BJ (cell line): Measurements from ENCODE around the gene KRTAP10-11. TPM values are rescaled to one million over a fixed set of nuclear protein-coding genes. Genes with fewer than 3 reads are reported as not detected.
"Not testable (repeated sequence)": the region's sequence is repeated elsewhere in the genome, so short reads cannot be mapped to it uniquely, and the experiment has no call there.

ENCODE experiments used
- CTCF ChIA-PET: fragments of 350-600 bp; formaldehyde crosslinking; extraction: SDS; loops from one replicate; lab custom pipeline; 2021; ENCODE audit warnings: antibody characterized with exemption, inconsistent platforms; lab: Yijun Ruan, JAX
- POLR2A ChIA-PET: fragments of 300-600 bp; sonication (Branson Sonifier 250); formaldehyde crosslinking; extraction: SDS; loops from one replicate; lab custom pipeline; 2021; ENCODE audit warnings: antibody characterized with exemption; lab: Charles Lee
- DNase-seq: peaks from one replicate; pipeline ENCODE4 v3.0.0-alpha.2; 2011; ENCODE audit warnings: low read depth
- H3K27me3 ChIP-seq: 2 replicates; pipeline ENCODE4 v1.6.0; 2011; ENCODE audit warnings: low read length; ENCODE audit not compliant: control insufficient read depth, insufficient read depth
- H3K36me3 ChIP-seq: 2 replicates; pipeline ENCODE4 v1.5.1; 2011; ENCODE audit warnings: low read length; ENCODE audit not compliant: control insufficient read depth, insufficient read depth
- H3K4me3 ChIP-seq: 2 replicates; pipeline ENCODE4 v1.5.1; 2011; ENCODE audit warnings: low read depth, mild to moderate bottlenecking, control low read depth, low read length
- polyA plus RNA-seq: library from polyadenylated mRNA; depleted of rRNA; stranded (reverse); fragments of >200 nt; gene quantifications from 2 replicates; pipeline ENCODE4 v1.2.3, GENCODE V29; 2011
- TF ChIP-seq, protein P1 (sequence below): IDR thresholded peaks from 2 replicates; pipeline ENCODE4 v1.5.1; 2011; ENCODE audit warnings: low read depth, mild to moderate bottlenecking, control low read depth, inconsistent platforms, low read length, moderate library complexity; ENCODE audit not compliant: insufficient read depth

The KRTAP10-11 gene
- polyA plus RNA-seq, 1 experiment, result not detected

DNA sequence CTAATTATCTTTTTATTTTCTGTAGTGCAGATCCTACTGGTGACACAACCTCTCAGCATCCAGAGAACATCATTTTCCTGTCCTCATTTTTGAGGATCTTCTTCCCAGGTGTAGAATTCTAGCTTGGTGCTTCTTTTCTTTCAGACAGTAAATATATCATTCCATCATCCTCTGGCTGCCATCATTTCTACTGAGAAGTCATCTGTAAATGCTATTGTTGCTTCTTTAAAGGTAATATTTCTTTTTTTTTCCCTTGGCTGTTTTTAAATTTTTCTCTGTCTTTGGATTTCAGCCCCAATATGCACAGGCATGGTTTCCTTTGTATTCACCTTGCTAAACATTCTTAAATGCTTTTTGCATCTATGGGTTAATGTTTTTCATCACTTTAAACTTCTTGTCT lies 22.6 kb upstream of the KRTAP10-11 start:
- H3K27me3 ChIP-seq, result no peaks in the 10 kb centered on the region
- CTCF ChIA-PET, result no interaction called here
- TF ChIP-seq, protein P1, sequence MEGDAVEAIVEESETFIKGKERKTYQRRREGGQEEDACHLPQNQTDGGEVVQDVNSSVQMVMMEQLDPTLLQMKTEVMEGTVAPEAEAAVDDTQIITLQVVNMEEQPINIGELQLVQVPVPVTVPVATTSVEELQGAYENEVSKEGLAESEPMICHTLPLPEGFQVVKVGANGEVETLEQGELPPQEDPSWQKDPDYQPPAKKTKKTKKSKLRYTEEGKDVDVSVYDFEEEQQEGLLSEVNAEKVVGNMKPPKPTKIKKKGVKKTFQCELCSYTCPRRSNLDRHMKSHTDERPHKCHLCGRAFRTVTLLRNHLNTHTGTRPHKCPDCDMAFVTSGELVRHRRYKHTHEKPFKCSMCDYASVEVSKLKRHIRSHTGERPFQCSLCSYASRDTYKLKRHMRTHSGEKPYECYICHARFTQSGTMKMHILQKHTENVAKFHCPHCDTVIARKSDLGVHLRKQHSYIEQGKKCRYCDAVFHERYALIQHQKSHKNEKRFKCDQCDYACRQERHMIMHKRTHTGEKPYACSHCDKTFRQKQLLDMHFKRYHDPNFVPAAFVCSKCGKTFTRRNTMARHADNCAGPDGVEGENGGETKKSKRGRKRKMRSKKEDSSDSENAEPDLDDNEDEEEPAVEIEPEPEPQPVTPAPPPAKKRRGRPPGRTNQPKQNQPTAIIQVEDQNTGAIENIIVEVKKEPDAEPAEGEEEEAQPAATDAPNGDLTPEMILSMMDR, result no peak
- no peak for DNase-seq
- no peaks in the 10 kb centered on the region for H3K36me3 ChIP-seq
- no peak overlapping the region for H3K4me3 ChIP-seq
- POLR2A ChIA-PET, result no interaction called here

DNA sequence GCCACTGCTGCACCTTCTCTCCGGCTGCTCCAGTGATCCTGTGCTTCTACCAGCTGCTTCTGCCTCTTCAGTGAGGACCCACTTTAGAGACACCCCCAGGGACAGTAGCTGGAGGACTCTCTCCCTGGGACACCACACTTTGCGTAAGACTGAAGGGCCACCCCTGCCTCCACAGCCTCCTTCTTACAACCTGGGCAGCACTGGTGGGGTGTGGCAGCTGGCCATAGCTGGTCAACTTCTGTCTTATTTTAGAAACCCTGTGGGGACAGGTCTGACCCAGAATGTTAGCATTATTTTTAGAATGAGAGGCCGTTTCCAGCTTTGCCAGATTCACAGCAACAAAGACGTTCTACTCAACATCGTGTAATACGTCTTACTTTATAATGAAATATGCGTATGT lies 20.5 kb upstream of the KRTAP10-11 start:
- Histone ChIP-seq H3K4me3 (no peak overlapping the region), H3K36me3 (no peaks in the 10 kb centered on the region), H3K27me3 (no peaks in the 10 kb centered on the region)
- TF ChIP-seq, protein P1, result no peak
- no peak for DNase-seq
- ChIA-PET POLR2A (no interaction called here), CTCF (no interaction called here)

DNA sequence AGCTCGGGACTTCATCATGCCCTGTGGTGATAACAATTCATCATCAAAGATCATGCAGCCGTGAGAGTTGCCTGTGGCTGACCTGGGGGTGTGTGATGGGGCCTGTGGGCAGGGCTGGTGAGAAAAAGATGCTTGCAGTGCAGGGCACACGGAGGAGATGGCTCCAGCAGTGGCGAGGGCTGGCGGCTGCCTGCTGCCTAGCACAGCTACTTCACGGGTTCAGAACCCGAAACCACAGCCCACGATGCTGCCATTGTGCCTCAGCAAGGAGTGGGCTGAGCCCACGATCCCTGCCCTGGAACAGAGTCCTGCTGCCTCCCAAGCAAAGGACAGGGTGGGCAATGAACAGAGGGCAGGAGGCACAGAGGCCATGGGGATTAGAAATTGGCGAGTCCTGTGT lies 20.0 kb upstream of the KRTAP10-11 start:
- DNase-seq, result no peak
- H3K4me3 ChIP-seq, result no peak overlapping the region
- POLR2A ChIA-PET, result no interaction called here
- TF ChIP-seq, protein P1, result no peak
- no peaks in the 10 kb centered on the region for H3K36me3 ChIP-seq
- H3K27me3 ChIP-seq, result no peaks in the 10 kb centered on the region
- CTCF ChIA-PET, result no interaction called here

DNA sequence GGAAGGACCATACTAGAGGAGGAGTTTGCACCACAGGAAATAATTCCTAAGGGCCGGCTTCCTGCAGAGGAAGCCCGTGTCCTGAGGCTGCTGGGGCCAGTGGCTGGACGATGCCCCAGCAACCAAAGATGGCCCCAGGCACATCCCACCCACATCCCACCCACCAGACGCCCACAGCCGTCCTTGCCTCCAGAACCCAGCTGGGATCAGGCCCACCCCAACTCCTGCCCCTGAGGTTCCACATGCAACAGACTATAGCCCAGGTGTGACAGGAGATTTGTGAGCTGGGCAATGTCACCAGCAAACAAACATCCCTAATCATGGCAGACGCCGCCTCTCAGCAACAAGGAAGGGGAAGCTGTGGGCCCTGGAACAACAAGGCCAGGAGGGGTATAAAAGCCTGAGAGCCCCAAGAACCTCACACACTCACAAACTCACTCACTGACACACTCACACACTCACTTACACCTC lies 19.5 kb upstream of the KRTAP10-11 start, which contains the start of gene KRTAP10-9:
Gene KRTAP10-9 (plus strand): TSS at position 421 of the 471 bp plus-strand sequence. CDS start 79 bp downstream, outside the sequence.
- Histone ChIP-seq H3K36me3 (no peaks in the 10 kb centered on the region), H3K27me3 (no peaks in the 10 kb centered on the region), H3K4me3 (no peak within 1 kb of the TSS)
- no peak for DNase-seq
- POLR2A ChIA-PET, result no interaction called here
- CTCF ChIA-PET, result no interaction called here
- TF ChIP-seq, protein P1, result no peak

DNA sequence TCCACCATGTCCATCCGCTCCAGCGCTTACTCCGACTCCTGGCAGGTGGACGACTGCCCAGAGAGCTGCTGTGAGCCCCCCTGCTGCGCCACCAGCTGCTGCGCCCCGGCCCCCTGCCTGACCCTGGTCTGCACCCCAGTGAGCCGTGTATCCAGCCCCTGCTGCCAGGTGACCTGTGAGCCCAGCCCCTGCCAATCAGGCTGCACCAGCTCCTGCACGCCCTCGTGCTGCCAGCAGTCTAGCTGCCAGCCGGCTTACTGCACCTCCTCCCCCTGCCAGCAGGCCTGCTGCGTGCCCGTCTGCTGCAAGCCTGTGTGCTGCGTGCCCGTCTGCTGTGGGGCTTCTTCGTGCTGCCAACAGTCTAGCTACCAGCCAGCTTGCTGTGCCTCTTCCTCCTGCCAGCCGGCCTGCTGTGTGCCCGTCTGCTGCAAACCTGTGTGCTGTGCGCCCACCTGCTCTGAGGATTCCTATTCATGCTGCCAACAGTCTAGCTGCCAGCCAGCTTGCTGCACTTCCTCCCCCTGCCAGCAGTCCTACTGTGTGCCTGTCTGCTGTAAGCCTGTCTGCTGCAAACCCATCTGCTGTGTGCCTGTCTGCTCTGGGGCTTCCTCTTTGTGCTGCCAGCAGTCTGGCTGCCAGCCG lies 18.9 kb upstream of the KRTAP10-11 start:
- CTCF ChIA-PET, DNase-seq, H3K27me3 ChIP-seq, POLR2A ChIA-PET, H3K36me3 ChIP-seq, H3K4me3 ChIP-seq: not testable (repeated sequence)

DNA sequence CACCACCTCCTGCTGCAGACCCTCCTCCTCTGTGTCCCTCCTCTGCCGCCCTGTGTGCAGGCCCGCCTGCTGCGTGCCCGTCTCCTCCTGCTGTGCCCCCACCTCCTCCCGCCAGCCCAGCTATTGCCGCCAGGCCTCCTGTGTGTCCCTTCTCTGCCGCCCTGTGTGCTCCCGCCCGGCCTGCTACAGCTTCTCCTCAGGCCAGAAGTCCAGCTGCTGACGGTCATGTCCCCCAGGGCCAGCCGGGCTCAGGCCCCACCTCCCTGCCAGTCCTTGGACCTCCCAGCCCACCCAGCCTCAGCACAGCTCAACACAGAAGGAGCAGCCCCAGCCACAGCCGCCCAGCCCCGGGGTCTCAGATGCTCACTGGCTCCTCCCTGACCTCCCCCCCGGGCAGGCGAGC lies 18.4 kb upstream of the KRTAP10-11 start:
- CTCF ChIA-PET, H3K36me3 ChIP-seq, H3K4me3 ChIP-seq, POLR2A ChIA-PET, DNase-seq, H3K27me3 ChIP-seq: not testable (repeated sequence)
